IMR-90 (cell line): ENCODE measurements around the gene FNTB.

Source experiments
- BHLHE40 ChIP-seq: fragments of 150-350 bp; IDR thresholded peaks from 2 replicates; pipeline ENCODE4 v1.6.1; 2016; ENCODE audit warnings: mild to moderate bottlenecking, low read depth, low read length
- CEBPB ChIP-seq: IDR thresholded peaks from 2 replicates; pipeline ENCODE4 v1.6.1; 2012; ENCODE audit warnings: low read depth, low read length, improper control_type of control experiment
- CHD1 ChIP-seq: IDR thresholded peaks from 2 replicates; pipeline ENCODE4 v1.6.1; 2012; ENCODE audit warnings: low read depth, low read length, improper control_type of control experiment
- CTCF ChIP-seq: conservative IDR thresholded peaks from 2 replicates; pipeline ENCODE4 v1.5.1; 2012; ENCODE audit warnings: mild to moderate bottlenecking, low read depth, low read length, improper control_type of control experiment
- MXI1 ChIP-seq: IDR thresholded peaks from 2 replicates; pipeline ENCODE4 v1.6.1; 2012; ENCODE audit warnings: low read depth, mild to moderate bottlenecking, low read length, moderate library complexity, borderline replicate concordance
- POLR2A ChIP-seq: IDR thresholded peaks from 2 replicates; pipeline ENCODE4 v1.6.1; 2012; ENCODE audit warnings: mild to moderate bottlenecking, low read depth, low read length

GRCh38 chr14:64942531-64943111, 44.1 kb upstream of the FNTB start, which contains the start of gene GPX2:
- TF ChIP-seq POLR2A (no peak), CTCF (no peak), MXI1 (no peak), BHLHE40 (no peak), CHD1 (no peak), CEBPB (no peak)
